BLaER1 (cell line): ENCODE data around the gene UNC13A.

ENCODE experiments used
- H3K27ac ChIP-seq: shearing (Covaris generic); formaldehyde crosslinking; 2 replicates; pipeline ENCODE4 v1.8.1; 2022
- H3K27me3 ChIP-seq: shearing (Covaris generic); formaldehyde crosslinking; 2 replicates; pipeline ENCODE4 v1.8.1; 2022
- H3K36me3 ChIP-seq: shearing (Covaris generic); formaldehyde crosslinking; 2 replicates; pipeline ENCODE4 v1.8.1; 2022
- H3K4me1 ChIP-seq: shearing (Covaris generic); formaldehyde crosslinking; 2 replicates; pipeline ENCODE4 v1.8.1; 2022
- H3K4me2 ChIP-seq: shearing (Covaris generic); formaldehyde crosslinking; 2 replicates; pipeline ENCODE4 v1.8.1; 2022
- H3K4me3 ChIP-seq: shearing (Covaris generic); formaldehyde crosslinking; 2 replicates; pipeline ENCODE4 v1.8.1; 2022
- H3K9ac ChIP-seq: shearing (Covaris generic); formaldehyde crosslinking; 2 replicates; pipeline ENCODE4 v1.8.1; 2022
- H3K9me3 ChIP-seq: shearing (Covaris generic); formaldehyde crosslinking; 2 replicates; pipeline ENCODE4 v1.8.1; 2022
- H4K20me1 ChIP-seq: shearing (Covaris generic); formaldehyde crosslinking; 2 replicates; pipeline ENCODE4 v1.8.1; 2022
- Cebpa-rat ChIP-seq: shearing (Covaris generic); IDR thresholded peaks from 2 replicates; pipeline ENCODE4 v1.8.1; 2022

UNC13A gene

GRCh38 chr19:17673937-17674799 lies 14.0 kb downstream of the UNC13A start:
- Histone ChIP-seq H4K20me1 (no peaks in the 10 kb centered on the region), H3K27ac (no peak overlapping the region), H3K4me1 (no peaks in the 10 kb centered on the region), H3K4me3 (no peak overlapping the region), H3K9ac (no peak overlapping the region), H3K4me2 (no peak overlapping the region), H3K36me3 (no peaks in the 10 kb centered on the region), H3K27me3 (peaks cover 17% of the 10 kb centered on the region), H3K9me3 (no peaks in the 10 kb centered on the region)
- TF ChIP-seq Cebpa-rat: no peak

- Histone ChIP-seq H3K9ac (no peak overlapping the region), H3K4me2 (no peak overlapping the region), H3K9me3 (no peaks in the 10 kb centered on the region), H3K36me3 (no peaks in the 10 kb centered on the region), H4K20me1 (no peaks in the 10 kb centered on the region), H3K27me3 (no peaks in the 10 kb centered on the region), H3K27ac (no peak overlapping the region), H3K4me1 (no peaks in the 10 kb centered on the region), H3K4me3 (no peak overlapping the region)
- TF ChIP-seq Cebpa-rat: no peak
Observed at GRCh38 chr19:17671906-17672305, 16.2 kb downstream of the UNC13A start.

- Histone ChIP-seq H3K9ac (no peak overlapping the region), H4K20me1 (no peaks in the 10 kb centered on the region), H3K27ac (no peak overlapping the region), H3K4me3 (no peak overlapping the region), H3K36me3 (no peaks in the 10 kb centered on the region), H3K9me3 (peaks cover 19% of the 10 kb centered on the region), H3K4me2 (no peak overlapping the region), H3K27me3 (no peaks in the 10 kb centered on the region), H3K4me1 (no peaks in the 10 kb centered on the region)
- TF ChIP-seq Cebpa-rat: no peak
Observed at GRCh38 chr19:17669419-17669818, 18.7 kb downstream of the UNC13A start.

GRCh38 chr19:17665058-17665457 lies 23.1 kb downstream of the UNC13A start:
- Histone ChIP-seq H3K9ac (no peak overlapping the region), H4K20me1 (no peaks in the 10 kb centered on the region), H3K9me3 (peaks cover 32% of the 10 kb centered on the region), H3K4me1 (no peaks in the 10 kb centered on the region), H3K4me3 (no peak overlapping the region), H3K27ac (no peak overlapping the region), H3K4me2 (no peak overlapping the region), H3K36me3 (no peaks in the 10 kb centered on the region), H3K27me3 (no peaks in the 10 kb centered on the region)
- TF ChIP-seq Cebpa-rat: no peak

- Histone ChIP-seq H4K20me1 (no peaks in the 10 kb centered on the region), H3K9me3 (peaks cover 19% of the 10 kb centered on the region), H3K36me3 (no peaks in the 10 kb centered on the region), H3K4me2 (no peak overlapping the region), H3K4me3 (no peak overlapping the region), H3K27me3 (no peaks in the 10 kb centered on the region), H3K9ac (no peak overlapping the region), H3K27ac (no peak overlapping the region), H3K4me1 (no peaks in the 10 kb centered on the region)
- no peak for TF ChIP-seq Cebpa-rat
Observed at GRCh38 chr19:17659996-17660395, 28.2 kb downstream of the UNC13A start.

DNA sequence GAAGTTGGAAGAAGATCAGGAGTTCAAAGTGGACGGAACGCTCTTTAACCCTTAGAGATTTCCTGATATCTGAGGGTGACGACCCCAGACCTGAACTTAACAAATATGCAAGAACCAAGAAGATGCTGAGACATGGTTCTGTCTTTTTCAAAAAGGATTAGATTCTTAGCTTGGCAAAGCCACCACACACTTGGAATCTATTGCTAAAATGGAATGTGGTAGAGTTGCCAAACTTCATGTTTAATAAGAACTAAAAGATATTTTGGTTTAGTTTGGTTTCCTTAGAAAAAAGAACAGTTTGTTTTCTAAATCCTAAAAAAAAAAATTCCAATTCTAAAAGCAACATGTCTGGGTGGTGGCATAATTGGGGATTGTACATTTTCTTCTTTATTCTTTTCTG lies 29.5 kb downstream of the UNC13A start:
- H3K27ac ChIP-seq: no peak overlapping the region
- peaks cover 5% of the 10 kb centered on the region for H3K9me3 ChIP-seq
- no peaks in the 10 kb centered on the region for H3K36me3 ChIP-seq
- TF ChIP-seq Cebpa-rat: no peak
- H3K4me2 ChIP-seq: no peak overlapping the region
- H3K4me1 ChIP-seq: no peaks in the 10 kb centered on the region
- H3K27me3 ChIP-seq: no peaks in the 10 kb centered on the region
- no peak overlapping the region for H3K9ac ChIP-seq
- no peak overlapping the region for H3K4me3 ChIP-seq
- no peaks in the 10 kb centered on the region for H4K20me1 ChIP-seq

- Histone ChIP-seq H3K27me3 (no peaks in the 10 kb centered on the region), H3K4me3 (no peak overlapping the region)
Observed at GRCh38 chr19:17658240-17658639, 29.9 kb downstream of the UNC13A start.

DNA sequence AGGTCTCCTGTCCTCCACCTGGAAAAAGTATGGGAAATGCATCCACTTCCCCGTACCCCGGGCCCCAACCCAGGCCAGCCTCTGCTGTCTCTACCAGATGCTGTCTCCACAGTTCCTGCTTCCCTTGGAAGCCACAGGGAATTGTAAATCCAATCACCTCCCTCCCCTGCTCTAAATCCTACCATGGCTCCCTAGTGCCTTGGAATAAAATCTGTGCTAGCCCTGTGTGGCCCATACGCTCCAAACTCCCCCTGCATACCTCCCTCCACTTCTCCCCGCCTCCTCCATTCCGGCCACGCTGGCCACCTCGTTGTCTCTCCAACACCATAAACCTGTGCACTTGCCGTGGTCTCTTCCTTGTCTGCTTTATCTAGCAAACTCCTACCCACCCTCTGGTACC lies 31.2 kb downstream of the UNC13A start:
- Histone ChIP-seq H3K36me3 (no peaks in the 10 kb centered on the region), H3K9me3 (no peaks in the 10 kb centered on the region), H3K4me2 (no peak overlapping the region), H3K27me3 (no peaks in the 10 kb centered on the region), H3K4me3 (no peak overlapping the region), H3K4me1 (no peaks in the 10 kb centered on the region), H4K20me1 (no peaks in the 10 kb centered on the region), H3K27ac (no peak overlapping the region), H3K9ac (no peak overlapping the region)
- TF ChIP-seq Cebpa-rat: no peak

More at GRCh38 chr19:17658240-17658639, 29.9 kb downstream of the UNC13A start:
- no peaks in the 10 kb centered on the region for H3K36me3 ChIP-seq
- no peaks in the 10 kb centered on the region for H3K4me1 ChIP-seq
- TF ChIP-seq Cebpa-rat: no peak
- H3K27ac ChIP-seq: no peak overlapping the region
- H3K9me3 ChIP-seq: peaks cover under 1% of the 10 kb centered on the region; the same call in 1 of the 2 replicates
- H3K9ac ChIP-seq: no peak overlapping the region
- H4K20me1 ChIP-seq: no peaks in the 10 kb centered on the region
- H3K4me2 ChIP-seq: no peak overlapping the region

DNA sequence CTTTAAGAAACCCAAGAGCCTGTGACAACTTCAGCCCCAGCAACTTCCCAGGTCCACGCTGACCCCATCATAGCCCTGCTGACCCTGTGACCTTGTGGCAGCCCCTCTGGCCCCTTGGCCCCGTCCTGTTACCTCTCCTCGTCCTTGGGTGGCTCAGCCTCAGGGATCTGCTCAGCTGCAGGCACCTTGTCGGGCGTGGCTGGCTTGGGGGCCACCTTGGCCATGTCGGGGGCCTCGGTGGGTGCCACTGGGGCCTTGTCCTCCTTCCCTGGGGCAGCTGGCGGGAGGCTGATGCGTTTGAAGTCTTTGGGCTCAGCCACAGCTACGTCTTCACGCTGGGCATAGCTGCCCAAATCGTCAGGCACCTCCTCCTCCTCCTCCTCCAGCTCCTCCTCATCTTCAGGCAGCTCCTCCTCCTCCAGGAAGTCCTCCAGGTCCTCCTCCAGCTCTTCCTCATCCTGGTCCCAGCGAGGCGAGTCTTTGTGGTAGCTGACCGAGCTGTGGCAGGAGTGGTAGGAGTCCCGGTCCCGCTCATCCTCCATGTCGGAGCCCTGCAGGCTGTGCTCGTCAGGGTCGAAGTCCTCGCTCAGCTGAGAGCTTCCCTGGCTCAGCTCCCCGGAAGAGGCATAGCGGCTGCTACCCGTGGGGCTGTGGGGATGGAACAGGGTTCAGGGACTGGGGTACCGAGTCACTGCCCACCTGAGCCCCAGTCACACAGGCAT lies 32.2 kb downstream of the UNC13A start:
- Histone ChIP-seq H3K36me3 (no peaks in the 10 kb centered on the region), H3K27ac (no peak overlapping the region), H3K4me1 (no peaks in the 10 kb centered on the region), H3K4me3 (no peak overlapping the region), H3K4me2 (no peak overlapping the region), H3K9me3 (no peaks in the 10 kb centered on the region), H4K20me1 (no peaks in the 10 kb centered on the region), H3K27me3 (no peaks in the 10 kb centered on the region), H3K9ac (no peak overlapping the region)
- no peak for TF ChIP-seq Cebpa-rat

DNA sequence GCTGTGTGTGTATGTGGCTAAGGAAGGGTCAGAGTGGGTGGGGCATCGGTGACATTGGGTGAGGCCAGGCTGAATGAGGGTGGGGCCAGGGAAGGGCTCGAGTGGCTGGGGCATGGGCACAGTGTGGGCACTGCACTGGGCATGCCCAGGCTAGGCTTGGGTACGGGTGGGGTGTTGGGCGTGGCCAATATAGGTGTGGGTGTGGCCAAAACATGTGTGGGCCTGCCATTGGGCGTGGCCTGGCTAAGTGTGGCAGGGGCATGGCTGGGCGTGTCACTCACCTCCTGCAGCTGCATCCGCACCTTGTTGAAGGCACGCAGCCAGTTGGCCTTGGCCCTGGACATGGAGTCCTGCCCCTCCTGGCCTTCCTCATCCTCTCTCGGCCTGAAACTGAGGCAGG lies 33.2 kb downstream of the UNC13A start:
- Histone ChIP-seq H3K4me1 (no peaks in the 10 kb centered on the region), H3K4me3 (no peak overlapping the region), H3K9ac (no peak overlapping the region), H3K36me3 (no peaks in the 10 kb centered on the region), H4K20me1 (no peaks in the 10 kb centered on the region), H3K9me3 (no peaks in the 10 kb centered on the region), H3K27me3 (no peaks in the 10 kb centered on the region), H3K4me2 (no peak overlapping the region), H3K27ac (no peak overlapping the region)
- TF ChIP-seq Cebpa-rat: no peak
